ENCODE results near the gene FBXO17. TPM values are rescaled to one million over a fixed set of nuclear protein-coding genes. Genes with fewer than 3 reads are reported as not detected.
"Not testable (repeated sequence)": the region's sequence is repeated elsewhere in the genome, so short reads cannot be mapped to it uniquely, and the experiment has no call there.

FBXO17 gene
- total RNA-seq, 6 experiments from 2014 or later, result 17.5 to 21.5 (median 18.7) TPM

GRCh38 chr19:39003188-39003587 is 27.6 kb upstream of the FBXO17 start:
- Mint-ChIP-seq H3K27ac (no peak overlapping the region), H3K27me3 (ENCODE audit: insufficient read depth) (peaks cover 28% of the 10 kb centered on the region), H3K36me3 (ENCODE audit: low read depth) (no peaks in the 10 kb centered on the region), H3K9me3 (no peaks in the 10 kb centered on the region), H3K4me1 (ENCODE audit: low read depth) (no peaks in the 10 kb centered on the region), H3K4me3 (no peak overlapping the region)
- TF ChIP-seq, protein P1, sequence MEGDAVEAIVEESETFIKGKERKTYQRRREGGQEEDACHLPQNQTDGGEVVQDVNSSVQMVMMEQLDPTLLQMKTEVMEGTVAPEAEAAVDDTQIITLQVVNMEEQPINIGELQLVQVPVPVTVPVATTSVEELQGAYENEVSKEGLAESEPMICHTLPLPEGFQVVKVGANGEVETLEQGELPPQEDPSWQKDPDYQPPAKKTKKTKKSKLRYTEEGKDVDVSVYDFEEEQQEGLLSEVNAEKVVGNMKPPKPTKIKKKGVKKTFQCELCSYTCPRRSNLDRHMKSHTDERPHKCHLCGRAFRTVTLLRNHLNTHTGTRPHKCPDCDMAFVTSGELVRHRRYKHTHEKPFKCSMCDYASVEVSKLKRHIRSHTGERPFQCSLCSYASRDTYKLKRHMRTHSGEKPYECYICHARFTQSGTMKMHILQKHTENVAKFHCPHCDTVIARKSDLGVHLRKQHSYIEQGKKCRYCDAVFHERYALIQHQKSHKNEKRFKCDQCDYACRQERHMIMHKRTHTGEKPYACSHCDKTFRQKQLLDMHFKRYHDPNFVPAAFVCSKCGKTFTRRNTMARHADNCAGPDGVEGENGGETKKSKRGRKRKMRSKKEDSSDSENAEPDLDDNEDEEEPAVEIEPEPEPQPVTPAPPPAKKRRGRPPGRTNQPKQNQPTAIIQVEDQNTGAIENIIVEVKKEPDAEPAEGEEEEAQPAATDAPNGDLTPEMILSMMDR (IDR thresholded peaks at IDR 0.05), result no peak
- no peak for DNase-seq

DNA sequence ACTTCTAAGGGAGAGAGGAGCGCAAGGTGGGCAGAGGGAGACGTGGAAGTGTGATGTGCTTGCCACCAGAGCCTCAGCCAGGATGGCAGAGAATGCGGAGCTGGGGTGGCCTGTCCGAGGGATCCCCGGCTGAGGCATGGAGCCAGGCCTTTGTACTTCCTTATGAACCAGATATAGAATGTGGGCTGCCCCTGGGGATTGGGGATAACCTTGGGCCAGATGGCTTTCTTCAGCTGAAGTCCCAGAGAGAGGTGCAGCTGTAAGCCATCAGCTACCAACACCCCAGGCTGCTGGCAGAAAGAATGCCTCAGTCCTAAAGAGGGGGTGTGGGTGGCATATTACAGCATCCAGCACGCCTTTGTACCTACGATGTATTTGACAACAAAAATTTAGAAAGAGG is 25.5 kb upstream of the FBXO17 start:
- DNase-seq, result no peak
- Mint-ChIP-seq H3K27me3 (ENCODE audit: insufficient read depth) (peaks cover 14% of the 10 kb centered on the region), H3K27ac (no peak overlapping the region), H3K4me3 (no peak overlapping the region), H3K4me1 (ENCODE audit: low read depth) (no peaks in the 10 kb centered on the region), H3K9me3 (no peaks in the 10 kb centered on the region), H3K36me3 (ENCODE audit: low read depth) (no peaks in the 10 kb centered on the region)
- TF ChIP-seq, protein P1 (IDR thresholded peaks at IDR 0.05), result no peak

GRCh38 chr19:38997576-38997975 is 22.0 kb upstream of the FBXO17 start:
- H3K4me1 Mint-ChIP-seq (ENCODE audit: low read depth), result peaks cover 12% of the 10 kb centered on the region
- H3K4me3 Mint-ChIP-seq; H3K9me3 Mint-ChIP-seq; H3K27me3 Mint-ChIP-seq (ENCODE audit: insufficient read depth); H3K36me3 Mint-ChIP-seq (ENCODE audit: low read depth); DNase-seq; H3K27ac Mint-ChIP-seq: not testable (repeated sequence)

DNA sequence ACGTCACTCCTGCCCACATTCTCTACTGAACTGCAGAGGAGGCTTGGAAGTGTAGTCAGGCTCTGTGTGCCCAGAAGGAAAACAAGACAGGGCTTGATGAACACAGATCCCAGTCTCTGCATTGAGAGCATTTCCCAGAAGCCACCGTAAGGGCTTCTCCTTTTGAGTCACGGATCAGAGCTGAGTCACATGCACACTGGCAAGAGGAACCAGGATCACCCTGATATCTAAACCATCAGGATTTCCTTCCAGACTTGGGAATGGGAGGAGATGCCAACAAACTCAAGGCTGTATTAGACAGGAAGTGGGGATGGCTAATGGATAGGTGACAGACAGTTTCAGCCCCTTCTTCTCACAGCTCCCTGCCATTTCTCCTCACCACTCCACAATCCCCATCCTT is 17.7 kb upstream of the FBXO17 start:
- Mint-ChIP-seq H3K27ac (peak overlapping the region; percentile 78), H3K27me3 (ENCODE audit: insufficient read depth) (peaks cover 12% of the 10 kb centered on the region), H3K4me1 (ENCODE audit: low read depth) (peaks cover 45% of the 10 kb centered on the region), H3K4me3 (no peak overlapping the region), H3K9me3 (no peaks in the 10 kb centered on the region), H3K36me3 (ENCODE audit: low read depth) (no peaks in the 10 kb centered on the region)
- DNase-seq, result peak; percentile 77
- TF ChIP-seq, protein P1 (IDR thresholded peaks at IDR 0.05), result no peak

GRCh38 chr19:38990949-38991697 is 15.6 kb upstream of the FBXO17 start:
- peak; percentile 21 for DNase-seq

GRCh38 chr19:38989614-38990013 is 14.1 kb upstream of the FBXO17 start:
- DNase-seq; H3K27ac Mint-ChIP-seq; H3K27me3 Mint-ChIP-seq (ENCODE audit: insufficient read depth); H3K9me3 Mint-ChIP-seq; H3K36me3 Mint-ChIP-seq (ENCODE audit: low read depth); H3K4me3 Mint-ChIP-seq: not testable (repeated sequence)
- H3K4me1 Mint-ChIP-seq (ENCODE audit: low read depth), result peaks cover 45% of the 10 kb centered on the region

More at GRCh38 chr19:38990949-38991697, 15.6 kb upstream of the FBXO17 start:
- H3K4me3 Mint-ChIP-seq, result no peak overlapping the region
- H3K27ac Mint-ChIP-seq, result peak overlapping the region; percentile 17; the same call in 1 of the 2 replicates
- TF ChIP-seq, protein P1 (IDR thresholded peaks at IDR 0.05), result no peak
- no peaks in the 10 kb centered on the region for H3K36me3 Mint-ChIP-seq (ENCODE audit: low read depth)
- peaks cover 45% of the 10 kb centered on the region for H3K4me1 Mint-ChIP-seq (ENCODE audit: low read depth)
- no peaks in the 10 kb centered on the region for H3K9me3 Mint-ChIP-seq
- H3K27me3 Mint-ChIP-seq (ENCODE audit: insufficient read depth), result peaks cover 12% of the 10 kb centered on the region
